A172 (cell line): Measurements from ENCODE around the gene ERCC5. TPM values are rescaled to one million over a fixed set of nuclear protein-coding genes. Genes with fewer than 3 reads are reported as not detected.

Source experiments
- DNase-seq: peaks from one replicate; pipeline ENCODE4 v3.0.0-alpha.2; 2015; ENCODE audit warnings: low spot score
- total RNA-seq: library from RNA; depleted of rRNA; stranded (reverse); fragments of >200 nt; shearing (Covaris generic); gene quantifications from 2 replicates; pipeline ENCODE4 v1.2.3, GENCODE V29; 2014

The ERCC5 gene
- total RNA-seq, 1 experiment from 2014 or later, result 52.9 TPM

GRCh38 chr13:102845289-102845629 lies 573 bp upstream of the ERCC5 start:
- no peak for DNase-seq

GRCh38 chr13:102846261-102847015 lies 606 bp downstream of the ERCC5 start:
- peak; percentile 30 for DNase-seq

GRCh38 chr13:102847272-102848234 lies 1.7 kb downstream of the ERCC5 start:
- DNase-seq, result peak; percentile 33

GRCh38 chr13:102848956-102849355 lies 3.1 kb downstream of the ERCC5 start:
- DNase-seq, result no peak

GRCh38 chr13:102852556-102852955 lies 6.7 kb downstream of the ERCC5 start:
- no peak for DNase-seq

- DNase-seq, result no peak
Measured at GRCh38 chr13:102854675-102855074, 8.8 kb downstream of the ERCC5 start.

- DNase-seq, result peak; percentile 46
Measured at GRCh38 chr13:102856557-102856956, 10.7 kb downstream of the ERCC5 start.

- no peak for DNase-seq
Measured at GRCh38 chr13:102862624-102863210, 16.9 kb downstream of the ERCC5 start.

- DNase-seq, result no peak
Measured at GRCh38 chr13:102863590-102863989, 17.8 kb downstream of the ERCC5 start.

- no peak for DNase-seq
Measured at GRCh38 chr13:102868366-102868936, 22.6 kb downstream of the ERCC5 start.

GRCh38 chr13:102869948-102870676 lies 24.3 kb downstream of the ERCC5 start:
- DNase-seq, result no peak

GRCh38 chr13:102870677-102871415 lies 25.0 kb downstream of the ERCC5 start:
- peak; percentile 40 for DNase-seq

GRCh38 chr13:102872131-102872530 lies 26.3 kb downstream of the ERCC5 start:
- no peak for DNase-seq

- no peak for DNase-seq
Measured at GRCh38 chr13:102872531-102872930, 26.7 kb downstream of the ERCC5 start.

- no peak for DNase-seq
Measured at GRCh38 chr13:102873653-102874052, 27.8 kb downstream of the ERCC5 start.

- no peak for DNase-seq
Measured at GRCh38 chr13:102875256-102875655, 29.4 kb downstream of the ERCC5 start.

- DNase-seq, result no peak
Measured at GRCh38 chr13:102877303-102877702, 31.5 kb downstream of the ERCC5 start.

GRCh38 chr13:102878481-102878880 lies 32.6 kb downstream of the ERCC5 start:
- DNase-seq, result no peak

GRCh38 chr13:102879793-102880499 lies 34.1 kb downstream of the ERCC5 start:
- no peak for DNase-seq
